Left renal pelvis (tissue), 4 donors: ENCODE results near the gene EN2. TPM values are rescaled to one million over a fixed set of nuclear protein-coding genes. Genes with fewer than 3 reads are reported as not detected.
"Not testable (repeated sequence)": the region's sequence is repeated elsewhere in the genome, so short reads cannot be mapped to it uniquely, and the experiment has no call there.

Experiments
- DNase-seq, 4 donors: peaks; one replicate each; pipeline ENCODE4 v3.0.0-alpha.2; 2013; ENCODE audit warnings: low read depth in 4 of 4, low spot score in 3 of 4
- polyA plus RNA-seq, 4 donors: library from polyadenylated mRNA; unstranded; fragments of 120-200 nt; gene quantifications; one replicate each; pipeline ENCODE4 v1.2.1, GENCODE V29; 2013; ENCODE audit not compliant: insufficient read length in 4 of 4

The EN2 gene
- polyA plus RNA-seq, 4 donors = 0.04 to 0.69 (median 0.21) TPM

GRCh38 chr7:155425011-155425340, 33.0 kb upstream of the EN2 start:
- DNase-seq = no peak

DNA sequence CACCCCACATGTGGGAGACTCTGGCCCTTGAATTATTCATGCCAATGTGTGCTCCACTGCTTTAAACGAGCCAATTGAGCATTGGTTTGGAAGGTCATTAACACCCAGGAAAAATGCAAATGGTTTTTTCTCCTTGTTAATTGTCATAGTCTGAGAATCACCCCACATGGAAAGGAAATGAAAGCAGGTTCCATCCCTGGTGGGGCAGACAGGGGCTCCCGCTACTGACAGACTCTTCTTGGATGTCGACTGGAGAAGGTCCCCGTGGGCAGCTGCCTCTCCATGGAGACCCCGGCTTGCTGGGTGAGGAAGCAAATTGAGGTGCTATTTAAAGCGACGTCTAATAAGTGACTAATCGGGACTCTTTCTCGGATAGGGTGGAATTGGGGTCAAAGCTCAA, 32.0 kb upstream of the EN2 start:
- no peak for DNase-seq

- no peak for DNase-seq
Measured at GRCh38 chr7:155426543-155427410, 31.2 kb upstream of the EN2 start.

DNA sequence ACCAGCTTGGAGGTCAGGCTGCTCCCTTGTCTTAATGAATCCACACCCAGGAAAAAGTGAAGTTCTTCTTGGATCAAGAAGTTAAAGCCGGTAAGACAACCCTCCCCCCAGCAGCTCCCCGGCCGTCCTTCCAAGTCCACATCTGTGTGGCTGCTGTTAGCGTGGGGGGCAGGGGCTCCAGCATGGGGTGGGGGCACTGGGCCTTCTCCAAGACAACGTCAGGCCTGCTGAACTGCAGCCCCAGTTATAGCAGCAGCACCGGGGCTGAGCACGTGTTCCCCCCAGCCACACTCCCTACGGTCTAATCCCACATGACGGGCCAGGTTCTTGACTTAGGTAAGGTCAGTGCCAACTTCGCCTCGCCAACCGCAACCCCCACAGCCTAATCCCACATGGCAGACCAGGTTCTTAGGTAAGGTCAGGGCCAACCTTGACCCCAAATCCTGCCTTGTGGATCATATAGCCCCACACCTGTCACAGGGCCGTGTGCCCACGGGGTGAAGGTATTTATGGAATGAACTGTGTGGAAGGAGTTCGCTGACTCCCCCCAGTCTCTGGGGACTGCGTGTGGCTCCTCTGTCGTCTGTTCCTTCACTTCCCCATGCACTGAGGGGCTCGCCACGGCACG, 30.4 kb upstream of the EN2 start:
- DNase-seq = no peak

DNA sequence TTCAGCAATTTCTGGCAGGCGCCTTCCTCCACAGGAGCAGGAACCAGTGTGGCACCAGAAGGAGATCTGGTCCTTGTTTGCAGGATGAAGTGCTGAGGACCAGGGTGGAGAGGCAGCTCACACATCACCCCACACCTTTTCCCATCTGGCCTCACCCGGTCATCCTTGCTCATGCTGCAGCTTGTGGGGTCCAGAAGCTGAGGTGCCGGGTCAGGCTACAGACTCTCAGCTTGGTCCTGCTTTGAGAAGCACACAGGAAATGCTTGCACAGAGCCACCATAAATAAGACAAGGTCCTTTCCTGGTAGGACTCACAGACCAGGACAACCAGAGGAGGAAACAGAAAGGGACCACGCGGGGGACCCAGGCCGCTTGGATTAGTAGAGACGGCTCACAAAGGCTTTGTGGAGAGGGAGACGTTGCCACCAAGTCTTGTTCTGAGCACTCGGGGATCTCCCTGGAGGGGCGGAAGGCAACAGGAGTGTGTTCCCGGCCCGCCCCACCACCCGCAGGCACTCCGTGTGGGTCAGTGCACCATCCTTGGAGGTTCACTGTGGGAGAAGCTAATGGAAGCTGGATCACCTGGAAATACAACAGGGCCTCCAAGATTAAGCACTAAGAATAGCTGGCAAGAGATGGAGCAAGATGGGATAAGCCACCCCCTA, 29.6 kb upstream of the EN2 start:
- DNase-seq = no peak

- no peak for DNase-seq
Measured at GRCh38 chr7:155429651-155430050, 28.3 kb upstream of the EN2 start.

- DNase-seq = no peak
Measured at GRCh38 chr7:155430606-155431005, 27.3 kb upstream of the EN2 start.

DNA sequence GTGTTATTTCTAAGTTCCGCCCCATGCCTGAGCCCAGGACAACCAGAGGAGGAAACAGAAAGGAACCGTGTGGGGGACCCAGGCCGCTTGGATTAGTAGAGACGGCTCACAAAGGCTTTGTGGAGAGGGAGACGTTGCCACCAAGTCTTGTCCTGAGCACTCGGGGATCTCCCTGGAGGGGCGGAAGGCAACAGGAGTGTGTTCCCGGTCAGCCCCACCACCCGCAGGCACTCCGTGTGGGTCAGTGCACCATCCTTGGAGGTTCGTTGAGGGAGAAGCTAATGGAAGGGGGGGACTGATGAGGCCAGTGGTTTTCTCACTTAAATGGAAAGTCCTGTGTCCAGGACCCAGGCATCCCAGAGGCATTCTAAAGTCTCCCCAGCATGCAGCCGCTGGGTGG, 26.7 kb upstream of the EN2 start:
- no peak for DNase-seq

DNA sequence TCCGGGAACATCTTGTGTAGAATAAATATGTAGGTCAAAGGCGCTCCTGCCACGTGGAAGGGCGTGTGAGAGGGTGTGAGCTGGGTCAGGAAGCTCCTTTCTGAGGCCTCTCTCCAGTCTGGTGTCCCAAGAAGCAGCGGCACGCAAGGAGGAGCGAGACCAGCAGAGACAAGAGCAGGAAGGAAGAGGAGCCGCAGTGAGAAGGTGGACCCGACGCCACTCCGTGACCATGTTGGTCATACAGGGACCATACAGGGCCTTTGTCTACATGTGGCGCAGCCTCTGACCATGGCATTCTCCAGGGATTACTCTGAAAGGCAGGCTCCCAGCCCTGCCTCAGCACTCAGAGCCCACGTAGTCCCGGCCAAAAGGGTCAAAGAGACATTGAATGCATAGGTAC, 26.2 kb upstream of the EN2 start:
- no peak for DNase-seq

DNA sequence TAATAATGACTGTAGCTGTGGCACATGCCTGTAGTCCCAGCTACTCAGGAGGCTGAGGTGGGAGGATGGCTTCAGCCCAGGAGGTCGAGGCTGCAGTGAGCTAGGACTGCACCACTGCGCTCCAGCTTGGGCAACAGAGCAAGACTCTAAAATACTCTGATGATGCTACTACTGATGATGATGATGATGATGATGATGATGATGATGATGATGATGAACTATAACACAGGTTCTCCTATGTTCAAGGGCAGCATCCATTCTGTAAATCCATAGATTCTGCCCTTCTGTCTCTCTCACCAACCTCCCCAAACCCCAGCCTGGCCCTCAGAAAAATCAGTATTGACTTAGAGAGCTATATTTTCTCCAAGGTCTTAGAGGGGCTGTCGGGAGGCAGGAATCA, 22.8 kb upstream of the EN2 start:
- DNase-seq = no peak

DNA sequence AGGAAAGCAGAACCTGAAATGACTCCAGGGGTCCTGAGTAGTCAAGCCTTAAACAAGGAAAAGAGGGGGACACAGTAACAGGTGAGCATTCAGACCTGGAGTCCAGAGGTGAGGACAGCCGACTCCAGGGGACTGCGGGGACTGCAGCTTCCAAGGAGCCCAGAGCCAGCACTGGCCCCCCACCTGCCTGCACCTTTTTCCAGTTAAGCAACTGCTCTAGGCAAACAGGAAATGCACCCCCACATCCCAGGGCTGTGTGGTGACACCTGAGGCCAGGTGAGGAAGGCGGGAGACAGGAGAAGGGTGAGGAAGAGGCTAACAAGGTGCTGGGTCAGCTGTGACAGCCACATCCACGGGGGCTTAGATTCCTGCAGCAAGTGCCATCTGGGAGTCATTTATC, 20.1 kb upstream of the EN2 start:
- DNase-seq = no peak

GRCh38 chr7:155438777-155439176, 19.2 kb upstream of the EN2 start:
- no peak for DNase-seq

- no peak for DNase-seq
Measured at GRCh38 chr7:155439311-155440017, 18.5 kb upstream of the EN2 start.

- no peak for DNase-seq
Measured at GRCh38 chr7:155440018-155440410, 17.9 kb upstream of the EN2 start.

DNA sequence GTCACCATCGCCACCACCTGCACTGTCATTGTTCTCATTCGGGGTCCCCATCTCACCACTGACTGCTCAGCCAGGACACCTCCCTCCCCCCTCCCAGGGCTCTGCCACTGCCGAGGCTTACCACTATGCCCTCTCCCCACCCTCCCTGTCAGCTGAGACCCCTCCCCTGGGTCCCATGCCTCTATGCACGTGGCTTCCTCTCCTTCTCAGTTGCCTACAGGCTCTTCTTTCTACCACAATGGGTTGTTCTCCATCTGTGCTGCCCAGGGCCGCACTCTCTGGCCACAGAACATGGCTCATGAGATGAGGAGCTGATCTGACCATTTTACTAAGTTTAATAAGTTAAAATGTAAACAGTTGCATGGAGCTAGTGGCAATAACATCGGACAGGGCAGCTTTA, 16.1 kb upstream of the EN2 start:
- DNase-seq = no peak

DNA sequence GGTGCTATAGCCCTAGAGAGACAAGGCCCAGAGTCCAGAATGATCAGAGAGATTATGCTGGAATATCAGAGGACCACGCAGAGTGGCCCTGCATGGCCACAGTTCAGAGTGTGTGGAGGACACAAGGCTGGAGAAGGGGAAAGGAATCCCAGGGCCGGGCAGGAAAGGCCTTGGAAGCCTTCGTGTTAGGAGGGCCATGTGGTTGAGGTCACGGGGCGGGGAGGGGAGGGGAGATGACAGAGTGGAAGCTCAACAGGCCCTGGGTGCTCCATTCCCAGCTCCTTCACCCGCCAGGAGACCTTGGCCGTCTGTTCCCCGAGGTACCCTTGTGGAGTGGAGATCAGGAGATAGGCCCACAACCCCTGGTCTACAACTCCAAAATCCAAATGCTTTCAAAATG, 13.2 kb upstream of the EN2 start:
- DNase-seq = no peak

GRCh38 chr7:155445606-155446005, 12.3 kb upstream of the EN2 start:
- DNase-seq = not testable (repeated sequence)

- no peak for DNase-seq
Measured at GRCh38 chr7:155447603-155448002, 10.3 kb upstream of the EN2 start.

GRCh38 chr7:155448632-155449007, 9.3 kb upstream of the EN2 start:
- no peak for DNase-seq

DNA sequence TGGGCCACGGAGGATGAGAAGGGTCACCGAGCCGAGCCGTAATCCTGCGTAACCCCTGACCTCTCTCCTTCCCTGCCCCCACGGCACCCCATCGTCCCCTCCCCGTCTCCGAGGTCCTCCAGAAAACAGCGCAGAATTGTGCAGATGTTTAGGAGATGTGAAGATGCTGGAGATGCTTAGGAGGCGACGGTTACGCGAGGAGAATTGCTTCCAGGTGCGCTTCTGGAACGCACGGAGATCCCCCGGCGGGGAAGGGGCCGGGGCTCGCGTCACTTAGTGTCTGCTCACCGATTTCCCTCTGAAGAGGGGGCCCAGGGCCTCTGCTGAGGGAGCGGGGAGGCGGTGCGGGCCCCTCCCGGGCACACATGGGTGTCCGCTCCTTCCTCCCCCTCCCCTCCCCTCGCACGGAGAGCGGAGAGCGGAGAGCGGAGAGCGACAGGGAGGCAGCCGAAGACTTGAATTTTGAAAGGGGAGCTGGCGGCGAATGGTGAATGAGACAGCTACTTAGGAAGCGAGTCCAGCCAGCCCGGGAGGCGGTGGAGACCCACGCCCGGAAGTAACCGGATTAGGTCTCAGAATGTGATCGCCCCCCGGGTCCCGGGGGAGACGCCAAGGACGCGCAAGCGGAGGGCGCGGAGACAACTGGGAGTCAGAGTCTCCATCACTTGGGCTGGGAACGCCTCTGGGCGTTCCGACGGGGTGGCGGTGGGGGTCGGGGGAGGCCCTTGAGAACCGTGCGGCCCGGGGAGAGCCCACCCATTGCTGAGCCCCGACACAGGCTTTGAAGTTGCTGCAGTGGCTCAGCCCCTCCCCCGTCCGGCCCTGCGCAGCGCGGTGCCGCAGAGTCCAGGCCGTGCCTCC, 8.7 kb upstream of the EN2 start:
- DNase-seq = no peak
